ENCODE data around the gene DARS1. TPM values are rescaled to one million over a fixed set of nuclear protein-coding genes. Genes with fewer than 3 reads are reported as not detected.
"Not testable (repeated sequence)": the region's sequence is repeated elsewhere in the genome, so short reads cannot be mapped to it uniquely, and the experiment has no call there.

Gene DARS1
- polyA plus RNA-seq, 4 donors, result 124 to 145 (median 127) TPM

DNA sequence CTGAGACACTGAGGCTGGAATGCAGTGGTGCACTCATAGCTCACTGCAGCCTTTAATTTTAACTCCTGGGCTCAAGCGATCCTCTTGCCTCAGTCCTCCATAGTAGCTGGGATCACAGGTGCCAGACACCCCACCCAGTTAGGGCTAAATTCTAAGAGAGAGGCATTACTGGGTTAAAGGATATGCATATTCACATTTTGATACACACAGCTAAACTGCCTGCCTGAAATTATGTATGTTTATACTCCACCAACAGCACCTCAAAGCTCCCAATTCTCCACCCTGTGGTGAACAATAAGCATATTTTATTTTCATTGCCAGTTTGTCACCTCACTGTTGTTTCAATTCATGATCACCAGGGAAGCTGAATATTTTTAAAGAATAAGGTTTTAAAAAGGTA, 90.5 kb downstream of the DARS1 start:
- no peak for DNase-seq (ENCODE audit: low read depth in 4 of 4, low spot score in 2 of 4)

DNA sequence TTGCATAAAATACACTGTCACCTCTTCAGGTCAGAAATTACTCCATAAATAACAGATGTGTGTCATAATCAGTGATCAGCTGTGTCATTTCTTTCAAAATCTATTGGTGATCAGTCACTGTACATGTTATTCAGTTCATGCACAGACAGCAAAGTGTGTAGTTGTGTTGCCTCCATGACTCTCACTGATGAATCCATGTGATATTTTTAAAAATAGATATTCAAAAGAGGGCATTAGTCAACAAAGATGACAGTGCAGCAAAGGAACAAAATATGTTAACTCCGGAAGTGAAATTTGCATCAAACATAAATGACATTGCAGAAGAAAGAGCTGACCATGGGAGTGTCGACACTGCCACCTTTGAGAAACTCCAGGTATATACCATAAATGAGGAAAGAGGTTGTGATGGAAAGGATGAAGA, 92.0 kb downstream of the DARS1 start:
- DNase-seq (ENCODE audit: low read depth in 4 of 4, low spot score in 2 of 4), result no peak

- no peak for DNase-seq (ENCODE audit: low read depth in 4 of 4, low spot score in 2 of 4)
These were observed 94.6 kb downstream of the DARS1 start for GRCh38 chr2:135890835-135891234.

DNA sequence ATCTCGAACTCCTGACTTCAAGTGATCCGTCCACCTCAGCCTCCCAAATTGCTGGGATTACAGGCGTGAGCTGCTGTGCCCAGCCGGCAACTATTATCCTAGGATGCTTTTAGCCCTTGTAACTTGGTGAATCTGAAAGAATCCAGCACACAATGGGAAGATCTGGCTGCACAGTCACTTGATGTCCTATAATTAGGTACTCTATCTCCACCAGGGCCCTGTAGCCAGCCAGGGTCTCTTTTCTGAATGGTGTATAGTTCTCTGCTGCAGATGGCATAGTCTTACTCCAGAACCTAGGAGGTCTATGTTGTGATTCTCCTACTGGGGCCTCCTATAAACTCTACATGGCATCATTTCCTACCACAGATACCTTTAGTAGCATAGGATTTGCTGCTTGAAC, 95.3 kb downstream of the DARS1 start:
- no peak for DNase-seq (ENCODE audit: low read depth in 4 of 4, low spot score in 2 of 4)

DNA sequence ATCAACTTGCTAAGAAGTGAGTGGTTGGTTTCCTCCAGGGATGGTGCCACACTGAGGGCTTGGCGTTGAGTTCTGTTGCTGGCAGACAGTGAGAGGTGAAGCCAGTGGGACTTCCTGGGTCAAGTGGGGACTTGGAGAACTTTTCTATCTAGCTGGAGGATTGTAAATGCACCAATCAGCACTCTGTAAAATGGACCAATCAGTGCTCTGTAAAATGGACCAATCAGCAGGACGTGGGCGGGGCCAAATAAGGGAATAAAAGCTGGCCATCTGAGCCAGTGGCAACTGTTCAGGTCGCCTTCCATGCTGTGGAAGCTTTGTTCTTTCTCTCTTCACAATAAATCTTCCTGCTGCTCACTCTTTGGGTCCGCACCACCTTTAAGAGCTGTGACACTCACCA, 96.8 kb downstream of the DARS1 start:
- DNase-seq (ENCODE audit: low read depth in 4 of 4, low spot score in 2 of 4), result not testable (repeated sequence)

DNA sequence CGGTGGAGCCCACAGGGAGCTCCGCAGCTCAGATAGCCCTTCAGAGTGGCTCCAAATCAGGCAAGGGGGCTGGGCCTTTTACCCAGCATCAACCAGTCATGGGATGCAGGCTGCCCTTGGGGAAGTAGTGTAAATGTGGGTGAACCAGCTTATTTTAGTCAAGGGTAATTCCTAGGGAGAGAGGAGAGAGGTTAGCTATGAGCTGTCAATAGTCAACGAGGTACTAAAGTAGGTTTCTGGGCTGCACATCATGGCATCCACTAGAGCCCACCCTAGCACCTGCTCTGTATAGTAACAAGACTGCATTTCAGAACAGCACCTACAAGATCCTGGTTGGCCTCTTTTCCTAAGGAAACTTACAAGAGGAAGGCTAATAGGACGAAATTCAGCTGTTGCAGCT, 99.7 kb downstream of the DARS1 start:
- DNase-seq (ENCODE audit: low read depth in 4 of 4, low spot score in 2 of 4), result no peak

- DNase-seq (ENCODE audit: low read depth in 4 of 4, low spot score in 2 of 4), result no peak
These were observed 103.0 kb downstream of the DARS1 start for GRCh38 chr2:135882415-135882814.

GRCh38 chr2:135876770-135877169, 108.7 kb downstream of the DARS1 start:
- not testable (repeated sequence) for DNase-seq (ENCODE audit: low read depth in 4 of 4, low spot score in 2 of 4)

- DNase-seq (ENCODE audit: low read depth in 4 of 4, low spot score in 2 of 4), result peak; percentile 91 to 98 (median 96)
These were observed 109.2 kb downstream of the DARS1 start, which contains the start of gene MCM6 for GRCh38 chr2:135876066-135876711. MCM6 (minus strand) TSS chr2:135876443; CDS start chr2:135876365, 78 bp downstream.

- DNase-seq (ENCODE audit: low read depth in 4 of 4, low spot score in 2 of 4), result peak; percentile 18 to 40 (median 26)
These were observed 109.8 kb downstream of the DARS1 start for GRCh38 chr2:135875491-135876065.

DNA sequence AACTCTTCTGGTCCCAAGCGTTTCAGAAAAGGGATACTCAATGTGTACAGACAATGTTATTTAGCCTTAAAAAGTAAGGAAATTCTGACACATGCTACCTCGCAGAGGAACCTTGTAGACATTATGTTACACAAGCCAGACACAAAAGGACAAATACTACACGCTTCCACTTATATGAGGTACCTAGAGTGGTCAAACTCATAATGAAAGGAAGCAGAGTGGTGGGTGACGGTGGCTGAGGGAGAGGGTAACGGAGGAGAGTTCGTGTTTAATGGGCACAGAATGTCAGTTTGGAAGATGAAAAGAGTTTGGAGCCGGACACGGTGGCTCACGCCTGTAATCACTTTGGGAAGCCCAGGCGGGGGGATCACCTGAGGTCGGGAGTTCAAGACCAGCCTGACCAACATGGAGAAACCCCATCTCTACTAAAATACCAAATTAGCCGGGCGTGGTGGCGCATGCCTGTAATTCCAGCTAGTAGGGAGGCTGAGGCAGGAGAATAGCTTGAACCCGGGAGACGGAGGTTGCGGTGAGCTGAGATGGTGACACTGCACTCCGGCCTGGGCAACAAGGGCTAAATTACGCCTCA, 110.6 kb downstream of the DARS1 start:
- no peak for DNase-seq (ENCODE audit: low read depth in 4 of 4, low spot score in 2 of 4)

DNA sequence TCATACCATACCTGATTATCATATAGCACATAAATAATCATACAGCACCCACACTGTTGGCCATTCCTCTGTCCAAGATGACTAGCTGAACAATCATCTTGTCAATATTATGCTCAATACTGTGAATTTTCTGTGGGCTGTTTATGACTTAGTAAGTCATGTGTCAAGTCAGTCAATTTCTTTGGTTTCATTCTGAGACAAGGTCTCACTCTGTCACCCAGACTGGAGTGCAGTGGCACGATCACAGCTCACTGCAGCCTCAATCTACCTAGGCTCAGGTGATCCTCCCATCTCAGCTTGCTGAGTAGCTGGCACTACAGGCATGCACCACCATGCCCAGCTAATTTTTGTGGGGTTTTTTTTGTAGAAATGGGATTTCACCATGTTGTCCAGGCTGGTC, 114.9 kb downstream of the DARS1 start:
- no peak for DNase-seq (ENCODE audit: low read depth in 4 of 4, low spot score in 2 of 4)

- no peak for DNase-seq (ENCODE audit: low read depth in 4 of 4, low spot score in 2 of 4)
These were observed 122.2 kb downstream of the DARS1 start for GRCh38 chr2:135863233-135863632.

- no peak for DNase-seq (ENCODE audit: low read depth in 4 of 4, low spot score in 2 of 4)
These were observed 122.7 kb downstream of the DARS1 start for GRCh38 chr2:135862718-135863117.

Other genes with a start within 250 kb of the DARS1 start
- gene UBXN4, start 243.8 kb downstream of the DARS1 start, polyA plus RNA-seq (ENCODE audit: insufficient read length in 4 of 4), result 100 to 1,000 TPM; 128 to 168 (median 152) TPM
- under 1 TPM in 2 of 4 donors, not detected in 2; 0.03 to 0.05 TPM for gene LCT, start 148.4 kb downstream of the DARS1 start, polyA plus RNA-seq (ENCODE audit: insufficient read length in 4 of 4)
- gene MCM6, start 109.2 kb downstream of the DARS1 start, polyA plus RNA-seq (ENCODE audit: insufficient read length in 4 of 4), result 10 to 100 TPM; 58.9 to 66.8 (median 61.3) TPM
- gene CXCR4, start 132.5 kb upstream of the DARS1 start, polyA plus RNA-seq (ENCODE audit: insufficient read length in 4 of 4), result 10 to 100 TPM; 43.2 to 51.9 (median 47.0) TPM

Data from left renal cortex interstitium (tissue), 4 donors.